Kidney capillary endothelial cell (primary cell): ENCODE measurements around the gene PTGIS.

ENCODE experiments used
- DNase-seq: peaks from one replicate; pipeline ENCODE4 v3.0.0-alpha.2; 2018; ENCODE audit warnings: low spot score

Gene PTGIS

GRCh38 chr20:49496553-49497397 lies 71.2 kb downstream of the PTGIS start:
- no peak for DNase-seq

GRCh38 chr20:49496043-49496442 lies 71.9 kb downstream of the PTGIS start:
- no peak for DNase-seq

GRCh38 chr20:49490689-49491088 lies 77.2 kb downstream of the PTGIS start:
- DNase-seq: no peak

GRCh38 chr20:49489688-49490087 lies 78.2 kb downstream of the PTGIS start:
- DNase-seq: no peak

- DNase-seq: no peak
Observed at GRCh38 chr20:49486064-49486463, 81.9 kb downstream of the PTGIS start.

- no peak for DNase-seq
Observed at GRCh38 chr20:49485563-49485962, 82.4 kb downstream of the PTGIS start.

GRCh38 chr20:49484180-49485140 lies 83.5 kb downstream of the PTGIS start:
- peak; percentile 65 for DNase-seq

- DNase-seq: no peak
Observed at GRCh38 chr20:49483696-49484123, 84.2 kb downstream of the PTGIS start.

- DNase-seq: no peak
Observed at GRCh38 chr20:49483018-49483695, 84.8 kb downstream of the PTGIS start.

GRCh38 chr20:49482621-49483017 lies 85.3 kb downstream of the PTGIS start, which contains the start of gene KCNB1:
Gene KCNB1 (minus strand): TSS chr20:49482668. CDS start chr20:49482480, 188 bp downstream.
- peak; percentile 9 for DNase-seq

- no peak for DNase-seq
Observed at GRCh38 chr20:49482173-49482572, 85.8 kb downstream of the PTGIS start.

GRCh38 chr20:49481116-49481515 lies 86.8 kb downstream of the PTGIS start:
- no peak for DNase-seq

GRCh38 chr20:49480236-49480635 lies 87.7 kb downstream of the PTGIS start:
- no peak for DNase-seq

GRCh38 chr20:49479785-49480184 lies 88.2 kb downstream of the PTGIS start:
- DNase-seq: no peak

- DNase-seq: no peak
Observed at GRCh38 chr20:49478754-49479689, 88.9 kb downstream of the PTGIS start.

- DNase-seq: no peak
Observed at GRCh38 chr20:49478266-49478665, 89.7 kb downstream of the PTGIS start.

- no peak for DNase-seq
Observed at GRCh38 chr20:49477200-49477599, 90.7 kb downstream of the PTGIS start.

- DNase-seq: no peak
Observed at GRCh38 chr20:49476016-49476355, 92.0 kb downstream of the PTGIS start.

- DNase-seq: no peak
Observed at GRCh38 chr20:49475292-49476015, 92.5 kb downstream of the PTGIS start.

- DNase-seq: no peak
Observed at GRCh38 chr20:49471397-49471796, 96.5 kb downstream of the PTGIS start.
